VCaP (cell line): ENCODE results near the gene COPS7A.

Source experiments
- H3K27ac ChIP-seq: fragments of 450-650 bp; 2 replicates; pipeline ENCODE4 v1.5.1; 2017
- CTCF ChIP-seq: fragments of 450-650 bp; conservative IDR thresholded peaks from 2 replicates; pipeline ENCODE4 v1.5.1; 2017; ENCODE audit warnings: mild to moderate bottlenecking, moderate library complexity

Gene COPS7A

GRCh38 chr12:6765048-6765633, 41.3 kb downstream of the COPS7A start:
- TF ChIP-seq CTCF = no peak
- peak overlapping the region; percentile 97 for H3K27ac ChIP-seq

- TF ChIP-seq CTCF = no peak
- peak within 1 kb of the TSS; percentile 97 for H3K27ac ChIP-seq
Measured at GRCh38 chr12:6765634-6766581, 42.1 kb downstream of the COPS7A start, which contains the start of gene PTMS. Gene PTMS (plus strand): TSS chr12:6766363. CDS start chr12:6766706, 343 bp downstream.

GRCh38 chr12:6766651-6767349, 43.0 kb downstream of the COPS7A start:
- H3K27ac ChIP-seq = peak overlapping the region; percentile 97
- TF ChIP-seq CTCF = peak; percentile 94

- H3K27ac ChIP-seq = peak overlapping the region; percentile 97
- TF ChIP-seq CTCF = no peak
Measured at GRCh38 chr12:6767353-6768319, 43.8 kb downstream of the COPS7A start.

GRCh38 chr12:6768437-6768914, 44.6 kb downstream of the COPS7A start:
- peak overlapping the region; percentile 97 for H3K27ac ChIP-seq
- TF ChIP-seq CTCF = no peak

- TF ChIP-seq CTCF = no peak
- peak overlapping the region; percentile 97 for H3K27ac ChIP-seq
Measured at GRCh38 chr12:6768990-6769389, 45.1 kb downstream of the COPS7A start.
